ENCODE results near the gene DNAJC24.

DNA sequence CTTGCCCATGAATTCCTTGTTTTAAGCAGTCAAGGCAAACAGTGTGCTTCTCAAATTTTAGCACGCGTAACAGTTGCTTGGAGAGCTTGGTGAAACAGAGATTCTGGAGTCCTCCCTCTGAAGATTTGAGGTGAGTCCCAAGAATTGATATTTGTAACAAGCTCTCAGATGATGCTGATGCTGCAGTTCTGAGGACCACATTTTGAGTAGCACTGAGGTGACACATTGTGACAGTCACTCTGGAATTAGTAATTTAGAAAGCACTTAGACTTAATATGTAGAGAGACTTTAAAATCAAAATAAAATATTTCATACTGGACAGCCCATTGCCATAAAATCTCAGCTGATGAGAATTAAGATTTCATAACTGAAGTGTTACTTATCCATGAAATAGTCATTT, 38.5 kb downstream of the DNAJC24 start:
- TF ChIP-seq, protein P1, sequence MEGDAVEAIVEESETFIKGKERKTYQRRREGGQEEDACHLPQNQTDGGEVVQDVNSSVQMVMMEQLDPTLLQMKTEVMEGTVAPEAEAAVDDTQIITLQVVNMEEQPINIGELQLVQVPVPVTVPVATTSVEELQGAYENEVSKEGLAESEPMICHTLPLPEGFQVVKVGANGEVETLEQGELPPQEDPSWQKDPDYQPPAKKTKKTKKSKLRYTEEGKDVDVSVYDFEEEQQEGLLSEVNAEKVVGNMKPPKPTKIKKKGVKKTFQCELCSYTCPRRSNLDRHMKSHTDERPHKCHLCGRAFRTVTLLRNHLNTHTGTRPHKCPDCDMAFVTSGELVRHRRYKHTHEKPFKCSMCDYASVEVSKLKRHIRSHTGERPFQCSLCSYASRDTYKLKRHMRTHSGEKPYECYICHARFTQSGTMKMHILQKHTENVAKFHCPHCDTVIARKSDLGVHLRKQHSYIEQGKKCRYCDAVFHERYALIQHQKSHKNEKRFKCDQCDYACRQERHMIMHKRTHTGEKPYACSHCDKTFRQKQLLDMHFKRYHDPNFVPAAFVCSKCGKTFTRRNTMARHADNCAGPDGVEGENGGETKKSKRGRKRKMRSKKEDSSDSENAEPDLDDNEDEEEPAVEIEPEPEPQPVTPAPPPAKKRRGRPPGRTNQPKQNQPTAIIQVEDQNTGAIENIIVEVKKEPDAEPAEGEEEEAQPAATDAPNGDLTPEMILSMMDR (conservative IDR thresholded peaks at IDR 0.05; ENCODE audit: low read depth, low read length): no peak
- TF ChIP-seq POLR2A (IDR thresholded peaks at IDR 0.05; ENCODE audit: low read depth, low read length) (no peak), NFE2L2 (IDR thresholded peaks at IDR 0.05; ENCODE audit: low read depth, low read length) (no peak), CEBPB (IDR thresholded peaks at IDR 0.05; ENCODE audit: low read depth, low read length) (no peak), RCOR1 (IDR thresholded peaks at IDR 0.05; ENCODE audit: insufficient replicate concordance, low read length) (no peak), MAFK (IDR thresholded peaks at IDR 0.05; ENCODE audit: low read depth, low read length) (no peak), CHD1 (IDR thresholded peaks at IDR 0.05; ENCODE audit: low read depth, low read length) (no peak), RAD21 (IDR thresholded peaks at IDR 0.05; ENCODE audit: low read length) (no peak), FOS (IDR thresholded peaks at IDR 0.05; ENCODE audit: low read depth, low read length) (no peak), BHLHE40 (IDR thresholded peaks at IDR 0.05; ENCODE audit: low read depth, low read length) (no peak), SMC3 (IDR thresholded peaks at IDR 0.05; ENCODE audit: low read depth, low read length) (no peak)
- TF ChIP-seq, protein P2, sequence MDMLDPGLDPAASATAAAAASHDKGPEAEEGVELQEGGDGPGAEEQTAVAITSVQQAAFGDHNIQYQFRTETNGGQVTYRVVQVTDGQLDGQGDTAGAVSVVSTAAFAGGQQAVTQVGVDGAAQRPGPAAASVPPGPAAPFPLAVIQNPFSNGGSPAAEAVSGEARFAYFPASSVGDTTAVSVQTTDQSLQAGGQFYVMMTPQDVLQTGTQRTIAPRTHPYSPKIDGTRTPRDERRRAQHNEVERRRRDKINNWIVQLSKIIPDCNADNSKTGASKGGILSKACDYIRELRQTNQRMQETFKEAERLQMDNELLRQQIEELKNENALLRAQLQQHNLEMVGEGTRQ (IDR thresholded peaks at IDR 0.05; ENCODE audit: low read depth, low read length): no peak
- TF ChIP-seq, protein P3, sequence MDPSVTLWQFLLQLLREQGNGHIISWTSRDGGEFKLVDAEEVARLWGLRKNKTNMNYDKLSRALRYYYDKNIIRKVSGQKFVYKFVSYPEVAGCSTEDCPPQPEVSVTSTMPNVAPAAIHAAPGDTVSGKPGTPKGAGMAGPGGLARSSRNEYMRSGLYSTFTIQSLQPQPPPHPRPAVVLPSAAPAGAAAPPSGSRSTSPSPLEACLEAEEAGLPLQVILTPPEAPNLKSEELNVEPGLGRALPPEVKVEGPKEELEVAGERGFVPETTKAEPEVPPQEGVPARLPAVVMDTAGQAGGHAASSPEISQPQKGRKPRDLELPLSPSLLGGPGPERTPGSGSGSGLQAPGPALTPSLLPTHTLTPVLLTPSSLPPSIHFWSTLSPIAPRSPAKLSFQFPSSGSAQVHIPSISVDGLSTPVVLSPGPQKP (IDR thresholded peaks at IDR 0.05; ENCODE audit: borderline replicate concordance, low read depth, low read length): no peak

Measured in IMR-90 (cell line).